H4 (cell line): ENCODE measurements around the gene GALNT18. TPM values are rescaled to one million over a fixed set of nuclear protein-coding genes. Genes with fewer than 3 reads are reported as not detected.

Source experiments
- DNase-seq: peaks from one replicate; pipeline ENCODE4 v3.0.0-alpha.2; 2015; ENCODE audit warnings: low spot score
- total RNA-seq: library from RNA; depleted of rRNA; stranded (reverse); fragments of >200 nt; shearing (Covaris generic); gene quantifications from 2 replicates; pipeline ENCODE4 v1.2.3, GENCODE V29; 2014

Gene GALNT18
- total RNA-seq, 1 experiment from 2014 or later: 5.0 TPM

DNA sequence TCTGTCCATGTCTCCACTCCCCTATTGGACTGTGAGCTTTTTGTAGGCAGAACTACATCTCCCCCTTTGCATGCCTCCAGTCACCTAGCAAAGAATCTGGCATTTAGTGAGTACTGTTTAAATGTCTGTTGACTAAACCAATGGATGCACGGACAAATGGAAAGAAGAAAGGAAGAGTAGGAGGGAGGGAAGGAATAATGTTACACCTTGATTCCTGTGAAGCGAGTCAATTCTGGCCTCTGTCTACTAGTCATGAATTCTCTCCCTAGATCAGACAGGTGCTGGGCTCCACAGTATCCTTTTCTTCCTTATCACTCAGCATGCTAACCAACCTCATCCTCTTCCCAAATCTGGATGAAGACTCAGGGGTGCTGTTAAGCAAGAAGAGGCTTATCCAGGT, 33.6 kb downstream of the GALNT18 start:
- no peak for DNase-seq

DNA sequence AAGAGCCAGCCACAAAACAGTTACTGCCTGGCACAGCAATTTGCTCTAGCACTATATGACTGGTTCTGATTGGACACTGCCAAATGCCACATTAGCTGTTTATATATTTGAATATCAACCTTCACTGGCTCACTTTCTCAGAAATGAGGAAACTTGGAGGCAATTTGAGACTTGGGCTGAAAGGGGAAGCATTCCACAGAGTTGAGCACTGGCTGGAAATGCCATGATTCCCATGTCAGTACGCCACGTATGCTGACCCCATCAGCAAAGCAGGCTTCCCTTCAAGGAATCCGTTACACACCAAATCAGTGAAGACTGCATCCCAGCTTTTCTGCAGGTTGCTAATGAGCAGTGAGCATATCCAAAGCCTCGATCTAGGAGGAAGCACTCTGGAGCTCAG, 34.7 kb downstream of the GALNT18 start:
- peak; percentile 35 for DNase-seq

DNA sequence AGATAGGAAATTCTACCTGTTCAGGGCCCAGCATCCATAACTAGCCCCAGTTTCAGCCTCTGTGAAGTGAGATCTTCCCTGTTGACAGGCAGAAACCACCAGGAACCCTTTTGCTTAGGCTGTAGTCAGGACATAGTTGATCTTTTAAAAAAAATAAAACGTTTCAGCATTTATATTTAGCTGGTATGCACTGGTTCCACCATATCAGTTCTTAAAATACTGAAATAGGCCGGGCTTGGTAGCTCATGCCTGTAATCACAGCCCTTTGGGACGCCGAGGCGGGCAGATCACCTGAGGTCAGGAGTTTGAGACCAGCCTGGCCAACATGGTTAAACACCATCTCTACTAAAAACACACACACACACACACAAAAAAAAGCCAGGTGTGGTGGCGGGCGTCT, 35.3 kb downstream of the GALNT18 start:
- no peak for DNase-seq

DNA sequence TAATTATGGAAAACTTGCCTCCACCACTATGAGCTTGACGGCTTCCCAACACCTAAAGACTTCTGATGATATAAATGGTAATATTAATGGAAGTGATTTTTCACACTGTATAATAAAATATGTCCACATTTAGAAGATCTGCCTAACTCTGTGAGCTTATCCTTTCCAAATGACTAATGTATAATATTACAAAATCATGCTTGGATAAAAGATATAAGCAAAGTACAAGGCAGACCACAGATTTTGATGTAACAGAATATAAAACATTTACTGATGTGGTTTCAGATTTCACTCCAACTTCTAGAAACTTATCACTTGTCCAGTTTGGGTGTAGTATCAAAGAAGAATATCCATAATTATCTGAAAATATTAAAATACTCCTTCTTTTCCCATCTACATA, 36.9 kb downstream of the GALNT18 start:
- no peak for DNase-seq

DNA sequence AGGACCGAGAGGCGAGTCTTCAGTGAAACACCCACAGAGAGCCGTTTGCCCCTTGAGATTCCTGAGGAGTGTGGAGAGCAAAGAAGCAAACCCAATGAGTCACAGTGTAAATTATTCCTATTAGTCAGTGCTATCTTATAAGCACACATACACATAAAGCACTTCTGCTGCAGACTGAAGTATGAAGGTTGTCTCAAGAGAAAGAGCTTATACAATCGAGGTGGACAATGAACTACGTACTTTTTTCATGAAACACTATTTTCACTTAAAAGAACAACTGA, 37.3 kb downstream of the GALNT18 start:
- peak; percentile 74 for DNase-seq

DNA sequence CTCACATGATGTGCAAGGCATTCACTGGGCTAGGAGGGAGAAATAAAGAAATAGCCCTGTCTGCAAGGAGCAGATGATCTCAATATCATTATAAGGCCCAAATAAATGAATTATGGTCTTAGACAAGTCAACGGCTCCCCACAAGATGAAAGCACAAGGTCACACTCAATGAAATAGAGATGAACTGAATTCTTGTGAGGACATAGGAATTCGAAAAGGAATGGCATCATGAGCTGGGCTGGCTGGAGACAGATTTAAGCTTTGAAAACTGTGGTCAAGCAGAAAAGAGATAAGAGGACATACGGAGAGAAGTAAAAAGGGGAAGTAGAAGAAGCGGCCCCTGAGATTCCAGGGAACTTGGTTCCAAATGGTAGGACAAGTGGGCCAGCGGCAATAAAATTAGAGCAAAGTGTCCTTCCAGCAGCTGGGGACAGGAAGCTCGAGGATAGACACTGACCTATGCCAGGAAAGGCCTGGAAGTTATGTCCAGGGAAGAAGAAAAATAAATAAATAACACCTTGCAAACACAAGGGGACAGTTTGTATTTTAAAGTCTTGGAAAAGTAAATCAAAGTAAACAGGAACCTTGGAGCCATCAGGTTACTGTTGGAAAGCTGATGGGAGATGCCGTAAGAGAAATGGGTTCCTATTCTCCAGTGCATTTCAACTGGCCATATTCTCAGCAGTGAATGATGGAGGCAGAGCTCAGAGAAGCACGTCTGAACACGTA, 37.8 kb downstream of the GALNT18 start:
- DNase-seq: no peak

DNA sequence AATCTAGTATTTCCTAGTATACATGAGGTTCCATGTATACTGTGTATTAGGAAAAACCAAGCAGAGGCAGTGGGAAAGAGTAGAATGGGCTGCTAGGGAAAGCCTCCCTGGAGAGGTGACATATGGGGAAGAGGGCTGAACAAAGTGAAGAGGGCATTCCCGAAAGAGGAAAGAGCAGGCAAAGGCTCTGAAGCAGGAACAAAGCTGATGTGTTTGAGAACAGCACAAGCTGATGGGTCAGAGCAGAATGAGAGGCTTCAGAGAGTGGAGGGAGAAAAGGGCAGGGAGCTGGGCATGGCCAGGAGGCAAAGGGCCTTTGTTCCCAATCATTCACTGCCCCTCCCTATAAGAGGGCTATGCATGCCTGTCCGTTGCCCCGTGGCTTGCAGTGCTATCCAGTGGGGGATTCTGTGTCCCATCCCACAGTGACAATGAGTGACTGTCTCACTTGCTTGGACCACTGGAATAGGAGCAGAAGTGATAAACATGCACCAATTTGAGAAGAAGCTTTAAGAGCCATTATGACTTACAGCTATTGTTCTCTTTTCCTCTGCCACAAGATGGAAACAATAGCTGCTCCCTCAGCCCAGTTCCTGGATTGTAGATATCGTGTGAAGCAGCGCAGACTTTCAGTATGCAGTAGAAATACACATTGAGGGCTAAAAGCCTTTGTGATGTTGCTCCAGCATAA, 39.6 kb downstream of the GALNT18 start:
- no peak for DNase-seq

DNA sequence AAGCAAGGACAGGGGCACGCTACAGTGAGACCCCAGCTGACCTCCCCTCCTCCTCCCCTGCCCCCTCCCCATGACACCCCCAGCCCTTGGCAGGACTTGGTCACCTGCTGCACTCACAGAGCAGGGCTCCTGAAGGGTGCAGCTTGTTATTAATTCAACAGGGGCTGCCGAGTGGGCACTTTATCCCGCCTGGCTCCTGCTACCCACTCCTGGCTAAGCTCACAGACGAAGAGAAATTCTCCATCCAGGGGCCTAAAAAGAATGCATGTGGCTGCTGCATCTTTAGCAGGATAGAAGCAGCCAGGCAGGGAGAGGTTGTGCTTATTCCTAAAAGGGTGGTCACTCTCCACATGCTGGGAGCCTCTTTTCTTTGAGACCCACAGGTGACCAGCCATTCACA, 40.3 kb downstream of the GALNT18 start:
- DNase-seq: no peak

DNA sequence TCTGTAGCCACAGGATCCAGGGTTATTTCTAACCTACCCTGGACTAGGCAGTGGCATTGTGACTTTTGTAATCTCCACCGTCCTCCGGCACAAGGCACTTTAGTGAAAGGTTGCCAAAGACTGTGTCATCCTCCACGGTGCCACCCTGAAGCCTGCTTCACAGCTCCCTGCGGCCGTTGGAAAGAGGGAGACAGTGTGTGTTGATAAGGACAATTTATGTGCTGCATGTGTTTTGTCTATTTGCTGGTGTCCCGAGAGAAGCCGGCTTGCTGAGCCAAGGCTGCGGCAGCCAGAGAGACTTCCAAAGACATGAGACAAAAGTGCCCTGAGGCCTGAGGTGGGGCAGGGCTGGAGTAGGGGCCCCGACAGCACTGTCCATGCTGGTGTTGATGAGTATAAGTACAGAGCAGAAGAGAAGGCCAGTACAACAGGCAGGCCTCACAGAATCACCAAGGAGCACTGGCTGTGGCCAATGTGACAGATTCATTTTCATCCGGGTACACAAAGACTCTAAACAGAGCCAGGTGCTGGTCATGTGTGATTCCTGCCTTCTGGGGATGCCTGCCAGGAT, 40.9 kb downstream of the GALNT18 start:
- no peak for DNase-seq

DNA sequence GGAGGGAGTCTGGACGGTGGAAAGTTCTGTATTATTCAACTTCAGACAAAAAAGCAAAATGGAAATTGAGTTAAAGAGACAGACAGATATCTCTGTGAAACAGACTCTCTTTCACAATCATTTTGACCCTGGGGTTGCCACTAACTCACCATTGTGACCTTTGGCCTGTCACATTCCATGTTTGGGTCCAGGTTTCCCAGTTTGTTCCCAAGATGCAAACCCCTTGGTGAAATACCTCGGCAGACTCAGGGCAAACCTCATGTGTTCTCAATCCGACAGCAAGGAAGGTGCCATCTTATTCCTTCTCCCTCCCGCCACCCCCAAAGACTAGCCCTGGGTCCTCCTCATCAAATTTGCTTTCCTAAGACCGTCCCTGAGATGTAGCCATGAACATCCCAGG, 41.8 kb downstream of the GALNT18 start:
- DNase-seq: no peak

DNA sequence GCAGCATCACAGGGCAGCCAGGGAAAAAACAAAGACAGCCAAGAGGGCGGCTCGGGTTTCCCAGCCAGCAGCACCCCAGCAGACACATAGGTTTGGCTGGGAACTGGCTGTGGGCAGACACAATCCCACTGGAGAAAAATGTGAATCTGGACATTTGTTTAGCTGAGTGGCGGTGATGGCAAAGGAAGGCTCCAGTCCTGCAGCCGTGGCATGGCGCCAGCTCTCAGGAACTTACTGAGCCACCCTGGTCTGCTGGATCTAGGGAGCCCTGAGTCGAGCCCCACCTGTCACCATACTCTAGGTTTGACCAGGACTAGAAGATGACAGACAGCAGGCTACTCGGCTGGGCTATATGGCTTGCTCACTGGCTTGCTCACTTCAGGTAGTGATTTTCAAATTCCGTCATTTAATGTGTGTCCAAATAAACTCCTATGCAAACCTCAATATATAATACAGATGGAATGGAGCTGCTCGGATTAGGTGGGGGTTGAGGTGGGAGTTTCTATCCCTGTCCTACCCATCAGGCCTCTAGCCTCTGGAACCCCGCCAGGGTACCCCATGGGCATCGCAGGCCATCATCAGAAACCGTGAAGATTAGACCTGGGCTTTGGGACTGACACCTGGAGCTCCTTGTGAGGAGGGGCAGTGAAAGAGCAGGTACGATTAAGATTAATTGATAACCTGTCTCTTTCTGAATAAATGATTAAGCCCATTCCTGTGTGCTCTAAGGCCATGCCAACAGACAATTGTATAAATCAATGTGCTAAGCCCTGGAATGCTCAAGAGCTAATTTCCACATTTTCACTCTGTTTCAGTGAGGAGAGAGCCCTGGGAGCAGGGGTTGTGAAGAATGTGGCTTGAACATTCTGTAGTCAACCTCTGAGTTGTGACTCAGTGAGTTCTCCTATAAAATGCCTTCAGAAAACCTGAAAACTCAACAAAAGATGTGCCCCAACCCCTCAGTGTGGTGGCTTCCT, 42.5 kb downstream of the GALNT18 start:
- no peak for DNase-seq

DNA sequence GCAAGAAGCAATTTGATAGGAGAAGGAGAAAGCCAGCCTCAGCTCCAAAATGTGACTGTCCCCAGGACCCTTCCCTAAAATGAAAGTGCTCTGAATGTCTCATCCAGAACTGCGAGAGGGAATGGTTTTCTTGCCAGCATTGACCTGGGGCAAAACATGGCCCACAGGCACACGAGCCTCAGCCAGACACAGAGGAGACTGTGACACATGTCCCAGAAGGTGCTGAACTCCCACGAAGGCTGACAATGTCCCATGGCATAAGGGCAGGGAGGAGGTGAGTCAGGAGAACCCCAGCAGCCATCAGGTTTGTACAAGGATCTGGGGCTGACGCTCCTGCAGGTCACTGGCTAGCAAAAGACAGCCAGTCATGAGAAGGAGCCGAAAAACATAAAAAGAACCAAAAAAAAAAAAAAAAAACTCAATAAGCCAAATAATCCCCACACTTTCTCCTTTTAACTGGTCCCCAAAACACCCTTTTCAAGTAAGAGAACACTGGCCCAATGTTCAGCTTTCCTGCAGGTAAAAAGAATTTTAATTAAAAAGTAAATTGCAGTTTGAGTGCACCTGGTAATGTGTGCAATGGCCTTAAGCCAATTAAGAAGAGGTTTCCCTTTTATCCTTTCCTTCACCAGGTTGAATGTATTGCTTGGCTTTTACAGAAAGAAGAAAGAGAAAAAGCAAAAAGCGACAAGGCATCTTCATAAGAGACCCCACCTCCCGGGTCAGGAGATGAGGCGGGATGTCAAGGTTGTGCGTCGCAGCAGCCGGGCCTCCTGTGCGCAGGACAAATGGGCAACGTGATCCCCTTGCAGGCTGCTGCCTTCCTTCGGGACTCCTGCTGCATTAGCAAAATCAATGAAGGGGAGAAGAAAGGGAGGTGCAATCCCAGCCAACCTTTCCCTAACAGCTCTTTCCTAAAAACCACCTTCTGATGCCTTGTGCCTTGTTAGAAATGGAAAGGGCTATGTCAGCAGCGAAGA, 43.6 kb downstream of the GALNT18 start:
- DNase-seq: no peak

DNA sequence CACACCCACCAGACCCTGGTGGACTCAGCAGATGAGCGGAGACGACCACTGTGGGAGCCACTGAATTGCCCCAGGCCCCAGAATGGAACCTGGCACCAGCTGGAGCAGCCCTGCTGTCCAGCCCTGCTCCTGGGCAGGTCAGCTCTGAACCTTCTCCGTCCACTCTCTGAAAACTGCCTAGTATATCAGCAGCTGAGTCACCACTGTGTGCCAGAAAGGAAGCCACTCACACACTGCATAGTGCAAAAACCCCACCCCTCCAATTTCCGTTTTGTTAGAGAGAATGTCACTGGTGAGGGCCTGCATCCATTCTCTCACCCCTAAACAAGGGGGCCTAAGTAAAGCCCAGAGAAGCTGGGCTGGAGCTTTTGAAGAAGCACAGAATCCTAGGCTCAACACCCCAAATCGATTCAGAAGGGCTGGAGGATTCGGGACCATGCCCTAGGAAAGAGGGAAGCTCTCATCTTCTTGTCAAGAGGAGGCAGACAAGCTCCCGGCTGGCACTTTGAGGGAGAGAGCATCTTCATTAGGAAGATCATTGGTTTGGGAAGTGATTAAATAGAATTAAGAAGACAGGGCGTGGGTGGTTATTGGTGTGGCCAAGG, 44.5 kb downstream of the GALNT18 start:
- DNase-seq: peak; percentile 38

DNA sequence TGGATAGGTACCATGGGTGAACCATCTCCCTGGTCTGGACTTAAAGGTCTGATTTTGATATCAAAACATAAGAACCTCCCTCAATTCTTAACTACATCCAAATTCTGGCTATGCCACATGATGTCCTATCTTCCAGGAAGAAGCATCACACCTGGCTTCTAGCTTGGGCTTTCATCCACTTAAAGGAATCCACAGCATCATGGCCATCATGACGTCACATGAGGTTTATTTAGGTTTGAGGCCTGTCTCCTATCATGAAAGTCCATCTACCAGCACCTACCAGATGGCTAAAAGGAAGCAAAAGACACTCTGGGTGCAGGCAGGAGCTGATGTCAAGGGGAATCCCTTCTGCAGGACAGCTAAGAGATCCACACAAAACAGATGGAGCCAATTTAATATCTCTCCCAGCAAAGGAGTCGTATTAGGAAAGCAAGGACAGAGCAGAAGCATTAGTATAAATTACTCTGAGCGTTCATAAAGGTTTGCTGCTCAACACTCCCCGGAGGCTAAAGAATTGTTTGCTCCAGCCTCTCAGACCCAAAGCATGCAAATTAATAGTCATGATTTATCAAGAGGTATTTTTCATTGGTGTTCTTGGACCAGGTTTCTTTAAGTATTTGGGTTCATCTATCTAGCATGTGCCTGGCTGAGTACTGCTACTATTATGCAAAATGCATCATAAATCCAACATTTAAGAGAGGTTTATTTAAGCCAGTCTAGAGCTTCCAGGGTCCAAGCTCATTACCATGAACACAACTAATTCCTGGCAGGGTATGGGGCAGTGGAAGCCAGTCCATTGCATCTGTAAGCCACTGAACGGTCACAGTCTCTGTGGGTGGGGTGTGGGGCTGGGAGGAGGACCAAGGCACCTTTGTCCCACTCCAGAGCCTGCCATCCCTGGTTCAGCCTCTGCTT, 47.2 kb downstream of the GALNT18 start:
- DNase-seq: no peak

DNA sequence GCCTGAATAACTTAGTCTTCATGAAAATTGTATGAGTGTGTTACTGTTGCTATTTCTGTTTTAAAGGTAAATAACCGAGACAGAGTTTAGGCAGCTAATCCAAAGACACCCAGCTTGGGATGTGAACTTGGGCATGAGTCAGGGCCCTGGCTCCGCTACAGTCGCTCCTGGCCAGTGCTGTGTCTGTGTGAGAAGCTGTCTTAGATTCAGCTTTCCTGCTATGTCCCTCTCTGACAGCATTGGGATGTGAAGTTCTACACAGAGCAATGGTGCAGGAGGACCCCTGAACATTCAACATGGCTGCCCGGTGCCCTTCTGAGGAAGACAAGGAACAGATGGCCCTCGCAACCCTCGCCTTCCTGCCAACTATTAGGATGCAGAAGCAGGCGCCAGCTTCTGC, 49.4 kb downstream of the GALNT18 start:
- DNase-seq: no peak

DNA sequence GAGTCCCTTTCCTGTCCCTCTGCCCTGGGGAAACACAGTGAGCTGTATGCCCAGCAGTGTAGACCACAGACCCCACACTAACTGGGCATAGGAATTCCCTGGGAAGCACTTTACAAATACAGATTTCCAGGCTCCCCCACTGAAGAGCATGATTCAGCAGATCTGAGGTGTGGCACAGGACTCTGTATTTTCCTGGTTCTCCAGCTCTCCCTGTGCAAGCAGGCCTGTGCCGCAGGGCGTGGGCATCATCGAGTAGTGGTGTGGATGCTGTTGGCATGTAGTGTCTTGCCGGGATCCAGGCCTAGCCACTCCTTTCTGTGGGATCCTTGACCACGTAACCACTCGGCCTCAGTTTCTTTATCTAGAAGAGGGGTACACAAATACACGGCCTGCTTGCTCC, 49.9 kb downstream of the GALNT18 start:
- DNase-seq: peak; percentile 48

DNA sequence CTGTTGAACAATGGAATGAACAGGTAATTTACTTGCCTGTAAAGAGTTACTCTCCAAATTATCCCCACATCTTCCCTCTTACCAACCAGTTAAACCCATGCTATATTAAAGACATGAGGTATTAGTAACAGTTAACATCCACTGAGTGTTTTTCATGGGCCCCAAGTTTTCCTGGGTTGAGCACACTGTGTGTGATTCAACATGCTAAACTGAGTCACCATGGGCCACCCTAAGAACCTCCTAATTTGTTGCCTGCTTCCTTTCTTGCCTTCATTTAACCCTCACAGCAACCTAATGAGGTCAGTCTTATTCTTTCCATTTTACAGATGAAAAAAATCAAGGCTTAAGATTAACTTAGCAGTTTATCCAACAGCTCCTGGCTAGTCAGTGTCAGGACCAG, 51.0 kb downstream of the GALNT18 start:
- DNase-seq: no peak

DNA sequence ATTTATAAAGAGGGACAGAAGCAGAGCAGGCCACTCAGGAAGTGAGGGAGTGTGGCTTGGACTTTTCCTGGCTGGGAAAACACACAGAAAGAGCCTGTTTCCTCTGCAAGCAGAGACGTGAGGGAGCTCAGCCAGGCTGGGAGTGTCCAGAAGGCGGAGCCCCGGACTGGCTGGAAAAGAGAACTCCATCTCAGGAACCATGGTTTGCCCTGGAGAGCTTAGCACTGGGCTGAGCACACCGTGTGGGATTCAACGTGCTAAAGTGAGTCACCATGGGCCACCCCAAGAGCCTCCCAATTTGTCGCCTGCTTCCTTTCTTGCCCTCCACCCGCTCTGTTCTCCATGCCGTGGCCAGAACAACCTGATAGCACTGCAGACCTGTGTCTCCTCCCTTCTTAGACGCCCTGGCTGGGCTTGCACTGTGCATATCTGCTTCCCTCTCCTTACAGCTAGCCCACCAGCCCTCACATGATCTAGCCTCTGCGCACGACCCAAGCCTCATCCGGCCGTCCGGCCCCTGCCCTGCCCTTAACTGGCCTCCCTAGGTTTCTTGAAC, 51.8 kb downstream of the GALNT18 start:
- DNase-seq: peak; percentile 60

DNA sequence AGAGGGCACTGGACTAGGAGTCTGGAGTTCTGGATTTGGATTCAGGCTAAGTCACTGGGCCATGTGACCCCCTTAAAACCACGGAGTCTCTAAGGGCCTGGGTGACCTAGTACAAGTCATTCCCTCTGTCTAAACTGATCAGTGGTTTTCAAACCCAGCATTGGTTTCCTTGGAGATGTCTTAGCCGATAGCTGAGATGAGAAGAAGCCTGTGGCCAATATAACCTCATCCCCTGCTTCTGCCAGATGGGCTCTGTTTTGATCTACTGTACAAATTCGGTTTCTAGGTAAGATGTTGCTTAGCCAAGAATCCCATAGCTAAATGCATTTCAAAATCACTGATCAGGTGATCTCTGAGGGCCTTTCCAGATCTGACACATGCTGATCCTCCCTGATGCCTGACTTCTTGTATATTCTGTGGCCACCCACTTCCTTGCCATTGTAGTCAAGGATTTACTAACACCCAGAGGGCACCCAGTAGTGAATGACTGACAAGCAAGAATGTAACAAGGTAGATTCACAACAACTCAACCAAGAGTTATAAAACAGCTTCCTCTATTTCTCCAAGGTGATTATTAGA, 53.1 kb downstream of the GALNT18 start:
- no peak for DNase-seq
